ENCODE measurements around the gene LPAR2.

- TF ChIP-seq MYC (IDR thresholded peaks at IDR 0.05; ENCODE audit: low read depth, low read length) (no peak), POLR2AphosphoS5 (IDR thresholded peaks at IDR 0.05; ENCODE audit: insufficient read depth, low read depth, low read length) (no peak), CTCF (IDR thresholded peaks at IDR 0.05; ENCODE audit: extremely low read depth in 1 of 2, insufficient read depth in 1 of 2, low read depth in 1 of 2, low read length in 2 of 2) (no peak), POLR2A (IDR thresholded peaks at IDR 0.05; ENCODE audit: low read depth, low read length) (no peak), MAX (IDR thresholded peaks at IDR 0.05; ENCODE audit: insufficient read depth, insufficient read length) (no peak), EZH2 (IDR thresholded peaks at IDR 0.05; ENCODE audit: borderline replicate concordance, low read depth, low read length, severe bottlenecking) (no peak), FOS (IDR thresholded peaks at IDR 0.05; ENCODE audit: borderline replicate concordance, insufficient read depth, low read length) (no peak), GATA2 (IDR thresholded peaks at IDR 0.05; ENCODE audit: insufficient read depth, insufficient read length, low read depth, low read length) (no peak)
Measured at GRCh38 chr19:19649580-19649995, 21.6 kb upstream of the LPAR2 start.

All from endothelial cell of umbilical vein (primary cell).